Muscle layer of duodenum (tissue), 2 donors: ENCODE data around the gene TBC1D22A.

Source experiments
- H3K27ac ChIP-seq: one replicate; pipeline ENCODE4 v1.7.0; 2013; ENCODE audit warnings: mild to moderate bottlenecking, low read length
- H3K27me3 ChIP-seq: one replicate; pipeline ENCODE4 v1.7.0; 2013; ENCODE audit warnings: low read depth, mild to moderate bottlenecking, control low read depth, low read length
- H3K36me3 ChIP-seq, 2 donors: one replicate each; pipeline ENCODE4 v1.7.0; 2013; ENCODE audit warnings: low read length in 2 of 2, control low read depth in 1 of 2, mild to moderate bottlenecking in 1 of 2; ENCODE audit not compliant: insufficient read depth in 2 of 2, control insufficient read depth in 1 of 2
- H3K4me1 ChIP-seq, 2 donors: one replicate each; pipeline ENCODE4 v1.7.0; 2013; ENCODE audit warnings: low read length in 2 of 2, mild to moderate bottlenecking in 2 of 2, control low read depth in 1 of 2, moderate library complexity in 1 of 2; ENCODE audit not compliant: insufficient read depth in 2 of 2, control insufficient read depth in 1 of 2
- H3K4me3 ChIP-seq, 2 donors: one replicate each; pipeline ENCODE4 v1.7.0; 2013; ENCODE audit warnings: low read length in 2 of 2, low read depth in 1 of 2, mild to moderate bottlenecking in 1 of 2
- H3K9me3 ChIP-seq, 2 donors: one replicate each; pipeline ENCODE4 v1.7.0; 2013; ENCODE audit warnings: low read length in 2 of 2, control low read depth in 1 of 2, mild to moderate bottlenecking in 1 of 2; ENCODE audit not compliant: control insufficient read depth in 1 of 2
- donor health status: healthy.

TBC1D22A gene

DNA sequence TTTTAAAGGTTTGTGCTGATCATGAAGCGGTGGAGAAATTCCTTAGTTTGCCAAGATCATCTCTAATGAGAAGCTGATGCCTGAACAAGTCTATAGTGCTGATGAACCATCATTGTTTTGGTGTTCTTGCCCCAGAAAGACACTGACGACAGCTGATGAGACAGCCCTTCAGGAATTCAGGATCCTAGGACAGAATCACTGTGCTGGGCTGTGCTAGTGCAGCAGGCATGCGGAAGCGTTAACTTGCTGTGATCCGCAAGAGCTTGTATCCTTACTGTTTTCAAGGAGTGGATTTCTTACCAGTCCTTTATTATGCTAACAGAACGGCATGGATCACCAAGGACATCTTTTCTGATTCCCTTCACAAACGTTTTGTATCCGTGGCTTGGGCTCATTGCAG lies 104.1 kb downstream of the TBC1D22A start:
- H3K27me3 ChIP-seq, result no peaks in the 10 kb centered on the region
- peaks cover 0 to 6% of the 10 kb centered on the region in 2 donors for H3K9me3 ChIP-seq
- H3K27ac ChIP-seq, result no peak overlapping the region
- no peaks in the 10 kb centered on the region for H3K4me1 ChIP-seq
- H3K36me3 ChIP-seq, result peaks cover 5 to 11% of the 10 kb centered on the region in 2 donors
- H3K4me3 ChIP-seq, result no peak overlapping the region

DNA sequence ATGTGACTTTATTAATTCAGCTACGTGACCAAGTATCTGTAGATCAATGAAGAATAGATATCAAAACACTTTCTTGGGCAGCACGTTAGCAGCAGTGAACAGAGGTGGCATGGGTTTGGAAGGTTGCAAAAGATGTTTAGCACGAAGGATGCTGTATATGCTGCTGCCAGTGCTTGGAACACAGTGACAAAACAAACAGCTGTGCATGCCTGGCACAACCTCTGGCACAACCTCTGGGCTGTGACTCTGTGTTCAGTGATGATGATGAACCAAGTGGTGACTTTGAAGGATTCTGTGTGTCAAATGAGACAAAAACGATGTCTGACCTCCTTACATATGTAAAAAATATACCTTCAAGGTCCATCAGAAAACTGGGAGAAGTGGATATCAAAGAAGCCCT lies 104.7 kb downstream of the TBC1D22A start:
- H3K4me3 ChIP-seq, result no peak overlapping the region
- H3K9me3 ChIP-seq, result peaks cover 0 to 6% of the 10 kb centered on the region in 2 donors
- H3K36me3 ChIP-seq, result peaks cover 5 to 11% of the 10 kb centered on the region in 2 donors
- H3K27me3 ChIP-seq, result no peaks in the 10 kb centered on the region
- H3K27ac ChIP-seq, result no peak overlapping the region
- H3K4me1 ChIP-seq, result no peaks in the 10 kb centered on the region

DNA sequence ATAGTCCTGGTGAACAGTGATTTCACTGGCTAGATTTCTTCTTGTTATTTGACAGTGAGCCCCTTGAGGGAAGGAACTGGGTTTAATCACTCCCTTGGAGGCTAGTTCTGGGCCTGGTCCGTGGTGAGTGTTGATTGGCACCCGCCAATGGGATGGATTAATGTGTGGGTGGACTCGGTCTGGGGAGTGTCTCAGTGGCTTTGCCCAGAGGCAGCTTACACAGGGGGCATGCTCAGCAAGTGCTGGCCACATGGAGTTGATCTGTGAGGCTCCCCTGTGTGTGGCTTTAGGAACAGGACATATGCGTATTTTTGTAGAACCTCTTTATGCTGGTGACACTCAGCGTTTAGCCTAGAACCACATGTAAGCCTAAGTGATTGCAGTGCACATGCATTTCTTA lies 106.9 kb downstream of the TBC1D22A start:
- H3K9me3 ChIP-seq, result peaks cover 0 to 14% of the 10 kb centered on the region in 2 donors
- peaks cover 2 to 11% of the 10 kb centered on the region in 2 donors for H3K36me3 ChIP-seq
- no peak overlapping the region for H3K27ac ChIP-seq
- H3K4me3 ChIP-seq, result no peak overlapping the region
- no peaks in the 10 kb centered on the region for H3K27me3 ChIP-seq
- H3K4me1 ChIP-seq, result no peaks in the 10 kb centered on the region

DNA sequence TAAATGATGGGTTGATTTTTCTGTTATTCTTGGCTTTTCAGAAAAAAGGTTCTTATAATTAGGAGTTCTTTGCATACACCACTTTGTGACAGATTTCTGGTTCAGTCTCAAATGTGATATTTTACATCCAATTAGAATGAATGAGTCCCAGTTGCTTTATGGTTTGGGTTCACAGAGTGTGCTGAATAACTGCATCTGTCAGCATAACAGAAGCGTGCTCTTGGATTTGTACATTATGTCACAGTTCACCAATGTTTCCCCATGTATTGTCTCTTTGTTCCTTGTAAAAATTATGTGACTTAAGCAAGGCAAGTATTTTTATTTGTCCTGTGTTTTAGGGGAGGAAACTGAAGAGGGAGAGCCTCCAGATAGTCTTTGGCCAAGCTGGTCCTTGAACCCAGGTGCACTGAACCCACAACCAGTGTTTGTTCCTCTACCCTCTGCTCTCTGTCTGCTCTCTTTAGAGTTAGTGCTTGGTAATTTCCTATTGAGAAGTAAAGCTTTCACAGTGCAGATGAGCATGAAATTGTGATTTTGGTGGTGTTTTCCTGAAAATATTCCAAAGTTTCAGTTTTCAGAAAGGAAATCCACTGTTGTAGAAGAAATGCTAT lies 107.5 kb downstream of the TBC1D22A start:
- Histone ChIP-seq H3K9me3 (peaks cover 0 to 14% of the 10 kb centered on the region in 2 donors), H3K27me3 (no peaks in the 10 kb centered on the region), H3K4me3 (no peak overlapping the region), H3K36me3 (peaks cover 0 to 11% of the 10 kb centered on the region in 2 donors), H3K27ac (no peak overlapping the region), H3K4me1 (no peaks in the 10 kb centered on the region)

DNA sequence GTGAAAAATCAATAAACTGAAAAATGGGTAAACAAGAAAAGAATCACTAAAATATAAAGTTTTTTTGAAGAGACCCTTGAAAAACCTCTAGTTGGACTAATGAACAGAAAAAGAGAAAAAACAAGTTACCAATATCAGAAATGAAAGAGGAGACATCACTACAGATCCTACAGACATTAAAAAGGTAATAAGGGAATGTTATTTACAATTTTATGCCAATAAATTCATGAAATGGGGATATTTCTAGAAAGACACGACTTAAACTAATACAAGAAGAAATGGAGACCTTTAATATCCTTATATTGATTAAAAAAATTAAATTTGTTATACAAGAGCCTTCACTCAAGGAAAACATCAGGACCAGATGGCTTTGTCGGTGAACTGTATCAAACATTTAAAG lies 109.4 kb downstream of the TBC1D22A start:
- Histone ChIP-seq H3K9me3 (peaks cover 0 to 14% of the 10 kb centered on the region in 2 donors), H3K4me1 (no peaks in the 10 kb centered on the region), H3K36me3 (peaks cover 0 to 11% of the 10 kb centered on the region in 2 donors), H3K27ac (no peak overlapping the region), H3K4me3 (no peak overlapping the region), H3K27me3 (no peaks in the 10 kb centered on the region)

DNA sequence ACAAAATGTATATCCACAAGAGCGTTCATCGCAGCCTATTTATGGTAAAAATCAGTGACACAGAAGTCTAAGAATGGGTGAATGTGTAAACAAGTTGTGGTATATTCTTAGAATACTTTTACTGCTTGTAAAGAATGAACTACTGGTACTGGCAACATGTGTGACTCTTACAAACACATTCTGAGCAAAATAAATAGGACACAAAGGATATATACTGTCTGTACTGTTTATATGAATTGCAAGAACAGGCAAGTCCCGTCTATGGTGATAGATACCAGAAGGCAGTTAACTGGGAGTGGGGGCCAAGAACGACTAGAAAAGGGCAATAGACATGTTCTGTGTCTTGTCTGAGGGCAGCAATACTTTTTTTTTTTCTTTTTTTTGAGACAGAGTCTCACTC lies 112.6 kb downstream of the TBC1D22A start:
- H3K27me3 ChIP-seq, result no peaks in the 10 kb centered on the region
- no peak overlapping the region for H3K27ac ChIP-seq

DNA sequence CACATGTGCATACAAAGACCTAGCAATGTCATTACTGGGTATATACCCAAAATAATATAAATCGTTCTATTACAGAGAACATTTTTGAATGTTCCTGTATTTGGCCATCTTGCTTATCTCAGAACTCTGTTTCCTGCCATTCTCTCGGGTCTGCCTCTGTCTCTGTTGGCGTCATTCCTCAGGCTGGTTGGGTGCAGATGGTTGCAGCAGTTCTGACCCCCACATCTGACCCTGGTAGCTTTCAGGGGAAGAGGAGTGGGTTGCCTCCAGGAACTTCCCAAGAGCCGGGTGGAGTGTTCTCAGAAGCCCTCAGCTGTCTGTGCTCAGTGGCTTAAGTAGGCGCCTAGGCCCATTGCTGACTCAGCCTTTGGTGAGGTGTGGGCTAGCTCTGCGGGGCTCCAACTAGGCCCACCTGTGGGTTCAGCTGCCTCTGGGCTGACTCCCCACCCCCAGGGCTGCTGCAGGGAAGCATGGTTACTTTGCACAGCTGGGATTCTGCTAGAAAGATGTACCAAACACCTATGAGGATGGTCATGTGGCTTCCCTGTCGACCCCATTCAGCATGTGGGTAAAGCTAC lies 114.0 kb downstream of the TBC1D22A start:
- Histone ChIP-seq H3K4me1 (no peaks in the 10 kb centered on the region), H3K4me3 (no peak overlapping the region), H3K9me3 (peaks cover 0 to 9% of the 10 kb centered on the region in 2 donors), H3K27me3 (no peaks in the 10 kb centered on the region), H3K36me3 (no peaks in the 10 kb centered on the region), H3K27ac (no peak overlapping the region)

More for the DNA sequence above, 112.6 kb downstream of the TBC1D22A start:
- Histone ChIP-seq H3K4me1 (no peaks in the 10 kb centered on the region), H3K9me3 (peaks cover 0 to 14% of the 10 kb centered on the region in 2 donors), H3K4me3 (no peak overlapping the region), H3K36me3 (peaks cover 0 to 7% of the 10 kb centered on the region in 2 donors)

DNA sequence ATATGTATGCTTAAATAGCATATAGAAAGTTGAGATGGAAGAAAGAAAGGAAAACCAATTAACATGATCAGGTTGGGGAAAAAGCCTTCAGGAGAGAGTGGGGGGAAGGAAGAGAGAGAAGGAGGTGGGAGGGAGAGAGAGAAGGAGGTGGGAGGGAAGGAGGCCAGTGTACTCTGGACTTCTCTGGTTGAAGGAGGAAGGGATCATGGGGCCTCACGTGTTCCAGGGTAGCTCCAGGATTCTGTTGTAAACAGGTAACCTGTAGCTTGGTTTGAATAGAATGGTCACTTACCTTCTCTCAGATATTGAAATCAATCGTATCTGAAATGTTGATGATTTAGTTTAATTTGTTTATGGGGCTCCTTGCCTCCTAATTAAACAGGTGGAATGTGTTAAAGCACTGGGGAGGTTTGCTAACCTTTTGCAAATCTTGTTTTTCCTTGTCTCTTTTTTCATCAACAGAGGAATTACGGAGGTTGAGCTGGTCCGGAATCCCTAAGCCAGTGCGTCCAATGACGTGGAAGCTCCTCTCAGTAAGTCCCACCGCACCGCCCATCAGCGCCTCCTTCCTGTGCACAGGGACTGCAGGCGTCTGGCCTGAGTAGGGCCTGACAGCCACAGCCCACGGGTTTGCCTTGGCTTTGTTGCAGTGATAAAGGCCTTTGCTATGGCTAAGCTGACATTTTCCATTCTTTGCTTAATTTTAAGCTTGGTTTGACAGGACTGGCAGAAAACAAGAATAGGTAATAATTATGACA lies 115.9 kb downstream of the TBC1D22A start:
- H3K9me3 ChIP-seq, result no peaks in the 10 kb centered on the region
- H3K27me3 ChIP-seq, result no peaks in the 10 kb centered on the region

DNA sequence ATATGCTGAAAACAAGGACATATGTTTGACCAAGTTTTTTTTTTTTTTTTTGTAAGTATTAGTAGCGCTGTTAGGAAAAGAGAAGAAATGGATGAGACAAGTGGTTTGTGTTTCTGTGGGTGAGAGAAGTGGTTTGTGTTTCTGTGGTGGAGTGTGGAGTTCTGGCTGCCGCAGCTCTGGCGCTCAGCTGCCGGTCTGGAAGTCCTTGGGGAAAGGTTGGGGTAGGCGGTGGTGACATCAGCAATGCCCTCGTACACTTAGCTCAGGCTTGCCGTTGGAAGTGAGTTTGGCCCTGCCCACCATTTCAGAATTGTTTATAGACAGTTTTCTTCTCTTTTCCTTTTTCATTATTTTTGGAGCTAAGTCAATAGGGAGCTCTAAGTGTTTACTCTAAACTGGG lies 116.6 kb downstream of the TBC1D22A start:
- Histone ChIP-seq H3K36me3 (no peaks in the 10 kb centered on the region), H3K27ac (no peak overlapping the region), H3K9me3 (no peaks in the 10 kb centered on the region), H3K27me3 (no peaks in the 10 kb centered on the region), H3K4me3 (no peak overlapping the region), H3K4me1 (no peaks in the 10 kb centered on the region)

More for the DNA sequence above, 115.9 kb downstream of the TBC1D22A start:
- H3K36me3 ChIP-seq, result no peaks in the 10 kb centered on the region
- H3K4me1 ChIP-seq, result no peaks in the 10 kb centered on the region
- no peak overlapping the region for H3K27ac ChIP-seq
- H3K4me3 ChIP-seq, result no peak overlapping the region

DNA sequence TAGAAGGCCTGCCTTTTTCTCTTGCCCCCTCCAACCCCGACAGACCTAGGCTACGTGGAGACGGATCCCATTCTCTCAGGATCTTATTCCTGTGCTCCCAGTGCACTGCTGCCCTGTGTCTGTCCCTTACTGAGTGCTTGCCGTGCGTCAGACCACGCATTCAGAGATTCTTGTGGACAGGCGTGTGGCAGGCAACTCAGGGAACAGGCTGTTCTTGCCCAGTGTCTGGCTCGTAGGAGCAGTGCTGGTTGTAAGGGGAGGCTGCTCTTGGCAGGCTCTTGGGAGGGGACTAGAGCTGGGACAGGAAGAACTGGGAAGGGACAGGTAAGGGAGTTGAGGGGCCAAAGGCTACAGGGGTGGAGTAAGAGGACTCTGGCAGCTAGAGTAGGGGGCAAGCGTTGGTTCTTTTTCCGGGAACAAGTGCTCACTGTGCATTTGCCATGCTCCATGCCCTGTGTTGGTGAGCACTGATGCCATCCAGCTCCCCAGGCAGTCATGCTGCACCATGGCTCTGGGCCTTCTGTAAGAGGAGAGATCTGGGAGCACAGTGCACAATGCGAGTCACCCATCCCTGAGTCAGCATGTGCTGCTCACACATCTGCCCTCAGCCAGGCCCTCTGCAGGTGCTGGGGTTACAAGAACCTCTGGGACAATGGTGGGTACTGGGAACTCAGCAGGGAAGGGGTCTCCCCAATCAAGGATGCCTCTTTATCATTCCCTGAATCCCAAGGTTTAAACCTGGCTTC lies 119.1 kb downstream of the TBC1D22A start:
- no peak overlapping the region for H3K27ac ChIP-seq
- no peak overlapping the region for H3K4me3 ChIP-seq
- no peaks in the 10 kb centered on the region for H3K4me1 ChIP-seq
- H3K9me3 ChIP-seq, result no peaks in the 10 kb centered on the region
- H3K27me3 ChIP-seq, result no peaks in the 10 kb centered on the region
- no peaks in the 10 kb centered on the region for H3K36me3 ChIP-seq
